OCI-LY1 (cell line): ENCODE results near the gene EFCC1.

ENCODE experiments used
- H2AFZ ChIP-seq: fragments of 200-600 bp; sonication (generic), shearing (Covaris generic); 2 replicates; pipeline ENCODE4 v1.6.0; 2014; ENCODE audit warnings: antibody characterized with exemption, mild to moderate bottlenecking, low read length
- H3F3A ChIP-seq: fragments of 200-600 bp; sonication (generic), shearing (Covaris generic); 2 replicates; pipeline ENCODE4 v1.6.0; 2014; ENCODE audit warnings: mild to moderate bottlenecking, antibody characterized with exemption, low read length, moderate library complexity; ENCODE audit not compliant: insufficient read depth
- H3K27ac ChIP-seq: fragments of 200-600 bp; sonication (generic); 2 replicates; pipeline ENCODE4 v1.5.1; 2014; ENCODE audit warnings: low read length, mixed run types, mild to moderate bottlenecking, low read depth; ENCODE audit not compliant: poor library complexity, severe bottlenecking
- H3K27me3 ChIP-seq: fragments of 200-600 bp; sonication (generic); 2 replicates; pipeline ENCODE4 v1.6.0; 2014; ENCODE audit warnings: antibody characterized with exemption, mild to moderate bottlenecking, low read length, moderate library complexity; ENCODE audit not compliant: insufficient read depth
- H3K36me3 ChIP-seq: fragments of 200-600 bp; sonication (generic); 2 replicates; pipeline ENCODE4 v1.6.1; 2014; ENCODE audit warnings: mild to moderate bottlenecking, antibody characterized with exemption, low read length, moderate library complexity, mixed read lengths; ENCODE audit not compliant: insufficient read depth
- H3K4me1 ChIP-seq: fragments of 200-600 bp; sonication (generic); 2 replicates; pipeline ENCODE4 v1.5.1; 2014; ENCODE audit warnings: mild to moderate bottlenecking, low read length, moderate library complexity; ENCODE audit not compliant: insufficient read depth, severe bottlenecking
- H3K4me2 ChIP-seq: fragments of 200-600 bp; sonication (generic), shearing (Covaris generic); 2 replicates; pipeline ENCODE4 v1.6.1; 2014; ENCODE audit warnings: low read length
- H3K4me3 ChIP-seq: fragments of 200-600 bp; sonication (generic); 2 replicates; pipeline ENCODE4 v1.5.1; 2014; ENCODE audit warnings: low read length, low read depth, mild to moderate bottlenecking, mixed read lengths; ENCODE audit not compliant: poor library complexity, severe bottlenecking
- H3K79me2 ChIP-seq: fragments of 200-600 bp; shearing (Covaris generic); 2 replicates; pipeline ENCODE4 v1.6.1; 2016; ENCODE audit warnings: mixed run types, low read length, mixed read lengths; ENCODE audit not compliant: insufficient read depth
- H3K9ac ChIP-seq: fragments of 200-600 bp; sonication (generic), shearing (Covaris generic); 2 replicates; pipeline ENCODE4 v1.6.1; 2014; ENCODE audit warnings: mild to moderate bottlenecking, low read length, mixed read lengths
- H3K9me2 ChIP-seq: fragments of 200-600 bp; sonication (generic), shearing (Covaris generic); 2 replicates; pipeline ENCODE4 v1.6.1; 2014; ENCODE audit warnings: low read depth, mild to moderate bottlenecking, low read length, mixed read lengths
- H3K9me3 ChIP-seq: fragments of 200-600 bp; shearing (Covaris generic); 2 replicates; pipeline ENCODE4 v1.6.1; 2014; ENCODE audit warnings: low read length, mixed read lengths
- H4K20me1 ChIP-seq: fragments of 200-600 bp; sonication (generic), shearing (Covaris generic); 2 replicates; pipeline ENCODE4 v1.6.0; 2016; ENCODE audit warnings: mild to moderate bottlenecking, low read length; ENCODE audit not compliant: insufficient read depth
- EZH2 ChIP-seq: fragments of 200-600 bp; sonication (generic), shearing (Covaris generic); IDR thresholded peaks from 2 replicates; pipeline ENCODE4 v1.8.0; 2017; ENCODE audit warnings: borderline replicate concordance, mixed run types, mild to moderate bottlenecking, antibody characterized with exemption, low read length, moderate library complexity, mixed read lengths
- TF ChIP-seq, protein P1 (sequence below): fragments of 200-600 bp; sonication (generic), shearing (Covaris generic); IDR thresholded peaks from 2 replicates; pipeline ENCODE4 v1.5.1; 2017; ENCODE audit warnings: mild to moderate bottlenecking, antibody characterized with exemption, low read length, moderate library complexity, mixed read lengths

The EFCC1 gene

DNA sequence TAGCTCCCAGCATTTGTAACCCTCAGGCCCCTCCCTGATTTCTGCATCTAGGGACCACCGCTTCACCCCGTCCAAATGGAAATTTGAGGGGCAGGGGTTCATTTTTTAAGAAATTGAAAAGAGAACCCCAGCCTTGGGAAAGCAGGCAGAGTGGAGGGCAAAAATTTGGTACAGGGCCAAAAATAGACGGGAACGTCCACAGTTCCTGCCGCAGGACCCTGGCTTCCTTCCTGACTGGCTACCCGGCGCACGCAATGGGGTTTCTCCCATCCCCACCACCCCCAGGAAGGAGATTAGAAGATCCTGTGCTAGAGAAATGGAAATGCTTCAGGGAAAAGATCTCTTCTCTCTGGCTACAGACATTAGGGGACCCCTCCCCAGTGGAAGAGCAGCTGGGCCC lies 80.4 kb downstream of the EFCC1 start:
- no peaks in the 10 kb centered on the region for H3K4me1 ChIP-seq
- TF ChIP-seq EZH2, result no peak
- TF ChIP-seq, protein P1, sequence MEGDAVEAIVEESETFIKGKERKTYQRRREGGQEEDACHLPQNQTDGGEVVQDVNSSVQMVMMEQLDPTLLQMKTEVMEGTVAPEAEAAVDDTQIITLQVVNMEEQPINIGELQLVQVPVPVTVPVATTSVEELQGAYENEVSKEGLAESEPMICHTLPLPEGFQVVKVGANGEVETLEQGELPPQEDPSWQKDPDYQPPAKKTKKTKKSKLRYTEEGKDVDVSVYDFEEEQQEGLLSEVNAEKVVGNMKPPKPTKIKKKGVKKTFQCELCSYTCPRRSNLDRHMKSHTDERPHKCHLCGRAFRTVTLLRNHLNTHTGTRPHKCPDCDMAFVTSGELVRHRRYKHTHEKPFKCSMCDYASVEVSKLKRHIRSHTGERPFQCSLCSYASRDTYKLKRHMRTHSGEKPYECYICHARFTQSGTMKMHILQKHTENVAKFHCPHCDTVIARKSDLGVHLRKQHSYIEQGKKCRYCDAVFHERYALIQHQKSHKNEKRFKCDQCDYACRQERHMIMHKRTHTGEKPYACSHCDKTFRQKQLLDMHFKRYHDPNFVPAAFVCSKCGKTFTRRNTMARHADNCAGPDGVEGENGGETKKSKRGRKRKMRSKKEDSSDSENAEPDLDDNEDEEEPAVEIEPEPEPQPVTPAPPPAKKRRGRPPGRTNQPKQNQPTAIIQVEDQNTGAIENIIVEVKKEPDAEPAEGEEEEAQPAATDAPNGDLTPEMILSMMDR, result no peak
- H3K27me3 ChIP-seq, result no peaks in the 10 kb centered on the region; the same call in 1 of the 2 replicates
- no peak overlapping the region for H3K27ac ChIP-seq
- H4K20me1 ChIP-seq, result no peaks in the 10 kb centered on the region
- no peaks in the 10 kb centered on the region for H3K36me3 ChIP-seq
- no peaks in the 10 kb centered on the region for H3K9me2 ChIP-seq
- no peaks in the 10 kb centered on the region for H3F3A ChIP-seq
- no peak overlapping the region for H2AFZ ChIP-seq
- no peak overlapping the region for H3K4me3 ChIP-seq
- H3K4me2 ChIP-seq, result no peak overlapping the region
- no peaks in the 10 kb centered on the region for H3K9me3 ChIP-seq
- no peaks in the 10 kb centered on the region for H3K79me2 ChIP-seq
- no peak overlapping the region for H3K9ac ChIP-seq

DNA sequence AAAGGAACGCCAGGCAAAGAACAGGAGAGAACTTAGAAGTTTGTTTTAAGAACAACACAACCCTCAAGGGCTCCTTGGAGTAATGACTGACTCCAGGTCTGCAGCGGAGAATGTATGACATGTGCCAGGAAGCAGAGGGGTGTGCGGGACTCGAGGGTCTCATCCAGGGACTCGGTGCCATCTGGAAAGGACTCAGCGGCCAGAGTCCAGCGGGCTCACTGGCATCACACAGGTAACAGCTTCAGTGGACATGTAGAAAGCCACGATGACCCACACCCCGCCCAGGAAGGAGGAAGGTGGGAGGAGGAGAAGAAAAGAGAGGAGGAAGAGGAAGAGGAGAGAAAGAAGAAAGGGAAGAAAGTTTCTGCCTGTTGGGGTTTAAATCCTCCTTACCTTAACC lies 80.9 kb downstream of the EFCC1 start:
- Histone ChIP-seq H3K9ac (no peak overlapping the region), H3K9me3 (no peaks in the 10 kb centered on the region), H3K4me2 (no peak overlapping the region), H3K27ac (no peak overlapping the region), H3K9me2 (no peaks in the 10 kb centered on the region), H3K4me3 (no peak overlapping the region), H3K36me3 (no peaks in the 10 kb centered on the region), H3F3A (no peaks in the 10 kb centered on the region), H3K4me1 (no peaks in the 10 kb centered on the region), H4K20me1 (no peaks in the 10 kb centered on the region), H2AFZ (no peak overlapping the region), H3K79me2 (no peaks in the 10 kb centered on the region), H3K27me3 (no peaks in the 10 kb centered on the region; the same call in 1 of the 2 replicates)
- no peak for TF ChIP-seq EZH2
- TF ChIP-seq, protein P1, result no peak

DNA sequence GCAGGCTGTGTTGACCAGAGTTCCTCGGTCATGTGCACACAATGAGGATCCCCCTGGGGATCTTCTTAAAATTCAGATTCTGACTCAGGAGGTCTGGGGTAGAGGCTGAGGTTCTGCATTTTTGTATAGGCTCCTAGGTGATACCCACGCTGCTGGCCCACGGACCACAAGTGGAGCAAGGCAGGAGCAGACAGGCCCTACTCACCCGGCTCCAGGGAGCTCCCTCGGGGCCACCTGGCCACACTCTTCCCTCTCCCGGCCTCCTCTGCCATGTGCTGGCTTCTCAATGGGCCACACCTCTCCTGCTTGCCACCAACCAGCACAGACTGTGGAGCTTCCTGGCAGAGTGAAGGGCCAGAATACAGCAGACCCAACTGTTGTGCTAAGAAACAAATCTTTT lies 83.4 kb downstream of the EFCC1 start:
- no peaks in the 10 kb centered on the region for H3K9me2 ChIP-seq
- H3K27ac ChIP-seq, result no peak overlapping the region
- no peaks in the 10 kb centered on the region for H4K20me1 ChIP-seq
- no peaks in the 10 kb centered on the region for H3K79me2 ChIP-seq
- no peak overlapping the region for H2AFZ ChIP-seq
- TF ChIP-seq, protein P1, result no peak
- no peak overlapping the region for H3K4me3 ChIP-seq
- H3K36me3 ChIP-seq, result no peaks in the 10 kb centered on the region
- H3K27me3 ChIP-seq, result no peaks in the 10 kb centered on the region
- no peaks in the 10 kb centered on the region for H3F3A ChIP-seq
- no peak overlapping the region for H3K4me2 ChIP-seq
- H3K9ac ChIP-seq, result no peak overlapping the region
- no peaks in the 10 kb centered on the region for H3K9me3 ChIP-seq
- no peaks in the 10 kb centered on the region for H3K4me1 ChIP-seq
